Anterior cingulate cortex (tissue), 58 donors: ENCODE measurements around the gene LTA4H.
"Not testable (repeated sequence)": the region's sequence is repeated elsewhere in the genome, so short reads cannot be mapped to it uniquely, and the experiment has no call there.

ENCODE experiments used
- DNase-seq, 58 donors: peaks; one replicate each; lab custom pipeline; 2025; lab: John Stamatoyannopoulos, UW

The LTA4H gene

GRCh38 chr12:96035283-96036236 lies at the start of gene LTA4H:
Gene LTA4H (minus strand): TSS chr12:96035587. CDS start chr12:96035519, 68 bp downstream.
- peak; percentile 78 to 99 (median 96) for DNase-seq

- no peak for DNase-seq
Measured at GRCh38 chr12:96084624-96085023, 49.2 kb upstream of the LTA4H start.

GRCh38 chr12:96083020-96083719 lies 47.8 kb upstream of the LTA4H start:
- no peak for DNase-seq

GRCh38 chr12:96081596-96081995 lies 46.2 kb upstream of the LTA4H start:
- no peak for DNase-seq

- DNase-seq, result no peak
Measured at GRCh38 chr12:96078231-96079135, 43.1 kb upstream of the LTA4H start.

- DNase-seq, result no peak
Measured at GRCh38 chr12:96077081-96077480, 41.7 kb upstream of the LTA4H start.

GRCh38 chr12:96075560-96075959 lies 40.2 kb upstream of the LTA4H start:
- DNase-seq, result no peak

- DNase-seq, result no peak
Measured at GRCh38 chr12:96073346-96074330, 38.3 kb upstream of the LTA4H start.

- DNase-seq, result peak in 1 of 58 donors; percentile 7
Measured at GRCh38 chr12:96070670-96071279, 35.4 kb upstream of the LTA4H start.

GRCh38 chr12:96069511-96070231 lies 34.3 kb upstream of the LTA4H start:
- DNase-seq, result no peak

GRCh38 chr12:96068636-96069035 lies 33.2 kb upstream of the LTA4H start:
- DNase-seq, result no peak

- DNase-seq, result no peak
Measured at GRCh38 chr12:96068111-96068510, 32.7 kb upstream of the LTA4H start.

GRCh38 chr12:96065776-96066175 lies 30.4 kb upstream of the LTA4H start:
- not testable (repeated sequence) for DNase-seq

GRCh38 chr12:96064966-96065365 lies 29.6 kb upstream of the LTA4H start:
- DNase-seq, result no peak

GRCh38 chr12:96064271-96064670 lies 28.9 kb upstream of the LTA4H start:
- DNase-seq, result no peak

- DNase-seq, result no peak
Measured at GRCh38 chr12:96063046-96063445, 27.7 kb upstream of the LTA4H start.

GRCh38 chr12:96061864-96062453 lies 26.6 kb upstream of the LTA4H start:
- DNase-seq, result peak in 48 of 58 donors; percentile 1 to 73 (median 28)

- no peak for DNase-seq
Measured at GRCh38 chr12:96061323-96061722, 25.9 kb upstream of the LTA4H start.
